Skin epidermis (tissue), 12 donors: ENCODE measurements around the gene ARHGAP29.

Experiments
- H3K27ac ChIP-seq, 21 experiments: fragments of 200-600 bp; sonication (generic) in 11 of 21; one replicate each; pipeline ENCODE4 v1.5.0; 2020; ENCODE audit warnings: mild to moderate bottlenecking in 3 of 21, inconsistent platforms in 2 of 21, moderate library complexity in 2 of 21
- H3K4me3 ChIP-seq, 7 experiments: fragments of 200-600 bp; sonication (generic) in 2 of 7; one replicate each; pipeline ENCODE4 v1.5.0; 2020; ENCODE audit warnings: inconsistent platforms in 2 of 7, mild to moderate bottlenecking in 2 of 7, moderate library complexity in 1 of 7

The ARHGAP29 gene

GRCh38 chr1:94240822-94241221, 3.4 kb upstream of the ARHGAP29 start:
- Histone ChIP-seq H3K27ac (no peak overlapping the region), H3K4me3 (no peak overlapping the region)

GRCh38 chr1:94239796-94240195, 2.4 kb upstream of the ARHGAP29 start:
- Histone ChIP-seq H3K4me3 (no peak overlapping the region), H3K27ac (no peak overlapping the region)

GRCh38 chr1:94239051-94239450, 1.7 kb upstream of the ARHGAP29 start:
- no peak overlapping the region for H3K4me3 ChIP-seq
- H3K27ac ChIP-seq = no peak overlapping the region

- peak overlapping the region; percentile 46 to 71 (median 60) for H3K4me3 ChIP-seq
Observed at GRCh38 chr1:94236630-94237290, 624 bp downstream of the ARHGAP29 start.

GRCh38 chr1:94236013-94236491, 1.3 kb downstream of the ARHGAP29 start:
- H3K27ac ChIP-seq = peak overlapping the region in 18 of 21 experiments; percentile 51 to 92 (median 80)
- H3K4me3 ChIP-seq = peak overlapping the region; percentile 46 to 71 (median 60)

More at GRCh38 chr1:94236630-94237290, 624 bp downstream of the ARHGAP29 start:
- peak overlapping the region in 20 of 21 experiments; percentile 18 to 92 (median 76) for H3K27ac ChIP-seq

- Histone ChIP-seq H3K4me3 (peak overlapping the region; percentile 46 to 71 (median 60)), H3K27ac (peak overlapping the region in 5 of 21 experiments; percentile 16 to 92 (median 90))
Observed at GRCh38 chr1:94235189-94236012, 2.0 kb downstream of the ARHGAP29 start.

GRCh38 chr1:94234615-94235014, 2.8 kb downstream of the ARHGAP29 start:
- H3K4me3 ChIP-seq = no peak overlapping the region
- H3K27ac ChIP-seq = peak overlapping the region in 2 of 21 experiments; percentile 16 to 21

- Histone ChIP-seq H3K4me3 (no peak overlapping the region), H3K27ac (peak overlapping the region in 2 of 21 experiments; percentile 2 to 9)
Observed at GRCh38 chr1:94231746-94232145, 5.6 kb downstream of the ARHGAP29 start.

GRCh38 chr1:94230920-94231319, 6.5 kb downstream of the ARHGAP29 start:
- H3K4me3 ChIP-seq = no peak overlapping the region
- H3K27ac ChIP-seq = peak overlapping the region in 1 of 21 experiments; percentile 2

- no peak overlapping the region for H3K4me3 ChIP-seq
- H3K27ac ChIP-seq = no peak overlapping the region
Observed at GRCh38 chr1:94228640-94229375, 8.6 kb downstream of the ARHGAP29 start.

- Histone ChIP-seq H3K4me3 (no peak overlapping the region), H3K27ac (no peak overlapping the region)
Observed at GRCh38 chr1:94227624-94228023, 9.8 kb downstream of the ARHGAP29 start.

- H3K4me3 ChIP-seq = no peak overlapping the region
- no peak overlapping the region for H3K27ac ChIP-seq
Observed at GRCh38 chr1:94225845-94226244, 11.5 kb downstream of the ARHGAP29 start.

- Histone ChIP-seq H3K4me3 (no peak overlapping the region), H3K27ac (peak overlapping the region in 2 of 21 experiments; percentile 25 to 34)
Observed at GRCh38 chr1:94218332-94218731, 19.1 kb downstream of the ARHGAP29 start.

GRCh38 chr1:94215955-94216354, 21.4 kb downstream of the ARHGAP29 start:
- H3K27ac ChIP-seq = no peak overlapping the region
- no peak overlapping the region for H3K4me3 ChIP-seq

GRCh38 chr1:94209982-94210381, 27.4 kb downstream of the ARHGAP29 start:
- Histone ChIP-seq H3K4me3 (no peak overlapping the region), H3K27ac (peak overlapping the region in 1 of 21 experiments; percentile 1)

GRCh38 chr1:94209425-94209824, 28.0 kb downstream of the ARHGAP29 start:
- H3K4me3 ChIP-seq = no peak overlapping the region
- H3K27ac ChIP-seq = peak overlapping the region in 1 of 21 experiments; percentile 1

- no peak overlapping the region for H3K4me3 ChIP-seq
- H3K27ac ChIP-seq = no peak overlapping the region
Observed at GRCh38 chr1:94207695-94208094, 29.7 kb downstream of the ARHGAP29 start.

GRCh38 chr1:94205639-94206038, 31.7 kb downstream of the ARHGAP29 start:
- Histone ChIP-seq H3K4me3 (no peak overlapping the region), H3K27ac (no peak overlapping the region)

GRCh38 chr1:94202241-94202640, 35.1 kb downstream of the ARHGAP29 start:
- no peak overlapping the region for H3K27ac ChIP-seq
- H3K4me3 ChIP-seq = no peak overlapping the region

- no peak overlapping the region for H3K27ac ChIP-seq
Observed at GRCh38 chr1:94199398-94199797, 38.0 kb downstream of the ARHGAP29 start.

More at GRCh38 chr1:94199398-94199797, 38.0 kb downstream of the ARHGAP29 start:
- no peak overlapping the region for H3K4me3 ChIP-seq
